ENCODE data around the gene TNIK.

DNA sequence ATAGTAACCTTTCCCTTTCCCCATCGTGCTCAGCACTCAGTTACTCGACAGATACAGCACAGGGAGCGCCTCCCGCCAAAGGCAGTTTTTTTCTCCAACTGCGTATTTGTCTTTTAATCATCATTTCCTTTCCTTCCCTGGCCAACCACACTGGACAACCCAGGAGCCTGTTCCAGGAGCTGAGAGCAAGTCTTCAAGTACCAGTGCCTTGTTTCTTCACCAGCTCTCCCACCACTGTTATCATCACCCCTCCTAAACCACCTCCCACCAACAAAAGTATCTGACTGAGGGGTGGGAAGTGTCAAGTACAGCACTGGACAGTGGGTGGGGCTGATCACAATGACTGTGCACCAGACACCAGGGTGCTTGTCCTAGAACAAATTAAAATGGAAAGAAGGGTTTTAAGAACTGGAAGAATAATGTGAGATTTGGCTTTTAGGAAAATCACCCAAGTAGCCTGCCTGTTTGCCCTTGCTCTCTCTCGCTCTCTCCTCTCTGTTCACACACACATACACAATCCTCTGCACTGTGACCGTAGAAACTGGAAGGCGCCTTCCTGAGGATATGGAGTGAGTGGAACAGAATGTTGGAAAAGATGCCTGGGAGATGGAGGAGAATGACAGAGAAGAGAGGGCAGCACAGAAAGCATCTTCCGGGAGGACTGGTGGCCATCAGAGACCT, 126.3 kb downstream of the TNIK start:
- TF ChIP-seq ZNF274 (IDR thresholded peaks at IDR 0.05; ENCODE audit: low read depth, low read length) (no peak), YY1 (IDR thresholded peaks at IDR 0.05; ENCODE audit: insufficient read depth, insufficient read length) (no peak)
